ENCODE measurements around the gene GRAMD2B.

DNA sequence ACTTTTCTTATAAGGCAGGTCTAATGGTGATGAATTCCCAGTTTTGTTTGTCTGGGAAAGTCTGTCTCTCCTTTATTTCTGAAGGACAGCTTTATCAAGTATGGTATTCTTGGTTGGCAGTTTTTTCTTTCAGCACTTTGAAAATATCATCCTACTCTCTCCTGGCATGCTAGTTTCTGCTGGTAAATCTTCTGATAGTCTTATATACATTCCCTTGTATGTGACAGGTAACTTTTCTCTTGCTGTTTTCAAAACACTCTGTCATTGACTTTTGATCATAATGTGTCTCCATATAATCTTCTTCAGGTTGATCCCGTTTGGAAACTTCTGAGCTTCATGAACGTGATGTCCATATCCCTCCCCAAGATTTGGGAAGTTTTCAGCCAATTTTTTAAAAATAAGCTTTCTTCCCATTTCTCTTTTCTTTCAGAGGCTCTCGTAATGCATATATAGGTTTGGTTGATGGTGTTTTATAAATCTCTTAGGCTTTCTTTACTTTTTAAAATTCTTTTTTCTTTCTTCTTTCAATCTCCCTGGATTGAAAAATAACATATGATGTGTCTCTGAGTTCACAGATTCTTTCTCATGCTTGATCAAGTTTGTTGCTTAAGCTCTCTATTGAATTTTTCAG is 22.5 kb upstream of the GRAMD2B start:
- TF ChIP-seq EP300 (IDR thresholded peaks at IDR 0.05) (no peak), POLR2A (IDR thresholded peaks at IDR 0.05) (no peak)
- TF ChIP-seq, protein P1, sequence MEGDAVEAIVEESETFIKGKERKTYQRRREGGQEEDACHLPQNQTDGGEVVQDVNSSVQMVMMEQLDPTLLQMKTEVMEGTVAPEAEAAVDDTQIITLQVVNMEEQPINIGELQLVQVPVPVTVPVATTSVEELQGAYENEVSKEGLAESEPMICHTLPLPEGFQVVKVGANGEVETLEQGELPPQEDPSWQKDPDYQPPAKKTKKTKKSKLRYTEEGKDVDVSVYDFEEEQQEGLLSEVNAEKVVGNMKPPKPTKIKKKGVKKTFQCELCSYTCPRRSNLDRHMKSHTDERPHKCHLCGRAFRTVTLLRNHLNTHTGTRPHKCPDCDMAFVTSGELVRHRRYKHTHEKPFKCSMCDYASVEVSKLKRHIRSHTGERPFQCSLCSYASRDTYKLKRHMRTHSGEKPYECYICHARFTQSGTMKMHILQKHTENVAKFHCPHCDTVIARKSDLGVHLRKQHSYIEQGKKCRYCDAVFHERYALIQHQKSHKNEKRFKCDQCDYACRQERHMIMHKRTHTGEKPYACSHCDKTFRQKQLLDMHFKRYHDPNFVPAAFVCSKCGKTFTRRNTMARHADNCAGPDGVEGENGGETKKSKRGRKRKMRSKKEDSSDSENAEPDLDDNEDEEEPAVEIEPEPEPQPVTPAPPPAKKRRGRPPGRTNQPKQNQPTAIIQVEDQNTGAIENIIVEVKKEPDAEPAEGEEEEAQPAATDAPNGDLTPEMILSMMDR (IDR thresholded peaks at IDR 0.05) = no peak
